ENCODE data around the gene PLA2G6.

The PLA2G6 gene, protein sequence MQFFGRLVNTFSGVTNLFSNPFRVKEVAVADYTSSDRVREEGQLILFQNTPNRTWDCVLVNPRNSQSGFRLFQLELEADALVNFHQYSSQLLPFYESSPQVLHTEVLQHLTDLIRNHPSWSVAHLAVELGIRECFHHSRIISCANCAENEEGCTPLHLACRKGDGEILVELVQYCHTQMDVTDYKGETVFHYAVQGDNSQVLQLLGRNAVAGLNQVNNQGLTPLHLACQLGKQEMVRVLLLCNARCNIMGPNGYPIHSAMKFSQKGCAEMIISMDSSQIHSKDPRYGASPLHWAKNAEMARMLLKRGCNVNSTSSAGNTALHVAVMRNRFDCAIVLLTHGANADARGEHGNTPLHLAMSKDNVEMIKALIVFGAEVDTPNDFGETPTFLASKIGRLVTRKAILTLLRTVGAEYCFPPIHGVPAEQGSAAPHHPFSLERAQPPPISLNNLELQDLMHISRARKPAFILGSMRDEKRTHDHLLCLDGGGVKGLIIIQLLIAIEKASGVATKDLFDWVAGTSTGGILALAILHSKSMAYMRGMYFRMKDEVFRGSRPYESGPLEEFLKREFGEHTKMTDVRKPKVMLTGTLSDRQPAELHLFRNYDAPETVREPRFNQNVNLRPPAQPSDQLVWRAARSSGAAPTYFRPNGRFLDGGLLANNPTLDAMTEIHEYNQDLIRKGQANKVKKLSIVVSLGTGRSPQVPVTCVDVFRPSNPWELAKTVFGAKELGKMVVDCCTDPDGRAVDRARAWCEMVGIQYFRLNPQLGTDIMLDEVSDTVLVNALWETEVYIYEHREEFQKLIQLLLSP

GRCh38 chr22:38181453-38182200 is at the start of gene PLA2G6:
Gene PLA2G6, minus strand, starts transcription at chr22:38181830. Its CDS starts 12,404 bp downstream, at chr22:38169426.
- peak; percentile 97 for DNase-seq

DNA sequence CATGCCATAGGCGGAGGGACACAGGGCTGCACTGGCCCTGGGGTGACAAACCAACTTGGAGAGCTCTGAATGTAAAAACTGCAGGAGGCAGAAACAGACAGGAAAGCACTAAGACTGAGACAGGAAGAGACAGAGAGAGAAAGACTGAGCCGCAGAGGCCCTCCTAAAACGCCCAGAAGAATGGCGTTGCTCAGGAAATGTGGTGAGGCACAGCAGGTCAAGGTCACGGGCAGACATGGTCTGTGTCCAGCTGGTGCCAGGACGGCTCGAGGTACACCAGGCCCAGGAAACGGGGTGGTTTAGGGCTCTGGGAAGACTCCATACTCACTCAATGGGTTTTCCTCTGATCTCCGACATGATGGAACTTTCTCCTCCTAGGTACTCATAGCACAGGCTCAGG is 49.3 kb upstream of the PLA2G6 start:
- DNase-seq = no peak

DNA sequence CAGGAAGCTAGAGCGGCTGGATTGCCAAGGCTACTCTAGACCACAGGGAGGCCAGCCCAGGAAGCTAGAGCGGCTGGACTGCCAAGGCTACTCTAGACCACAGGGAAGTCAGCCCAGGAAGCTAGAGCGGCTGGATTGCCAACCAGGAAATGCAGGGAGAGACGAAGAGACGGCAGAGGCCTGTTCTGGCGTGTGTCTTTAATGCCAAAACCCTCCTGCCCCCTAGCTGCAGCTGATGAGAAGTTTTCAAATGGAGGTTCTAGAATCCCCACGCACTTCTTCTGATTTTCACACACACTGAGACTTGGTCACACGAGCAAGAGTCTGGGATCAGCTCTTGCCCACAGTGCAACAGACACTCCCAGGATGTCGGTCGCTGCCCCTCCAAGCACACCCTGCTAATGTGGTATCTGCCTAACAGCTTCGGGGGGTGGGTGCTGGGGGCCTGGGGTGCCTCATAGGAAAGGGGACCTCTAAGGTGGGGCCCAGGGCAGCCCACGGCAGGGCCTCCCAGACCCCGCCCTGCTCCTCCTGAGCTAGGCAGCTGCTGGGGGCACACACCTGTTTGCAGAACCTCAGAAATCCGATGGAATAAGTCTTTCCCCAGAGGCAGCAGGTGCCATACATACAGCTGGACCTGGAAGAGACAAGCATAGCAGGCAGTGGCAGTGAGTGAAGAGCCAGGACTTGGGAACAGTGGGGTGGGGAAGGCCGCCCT is 48.6 kb upstream of the PLA2G6 start:
- peak; percentile 26 for DNase-seq

GRCh38 chr22:38228873-38229740 is 47.5 kb upstream of the PLA2G6 start:
- peak; percentile 48 for DNase-seq

GRCh38 chr22:38228326-38228872 is 46.8 kb upstream of the PLA2G6 start:
- DNase-seq = peak; percentile 28

DNA sequence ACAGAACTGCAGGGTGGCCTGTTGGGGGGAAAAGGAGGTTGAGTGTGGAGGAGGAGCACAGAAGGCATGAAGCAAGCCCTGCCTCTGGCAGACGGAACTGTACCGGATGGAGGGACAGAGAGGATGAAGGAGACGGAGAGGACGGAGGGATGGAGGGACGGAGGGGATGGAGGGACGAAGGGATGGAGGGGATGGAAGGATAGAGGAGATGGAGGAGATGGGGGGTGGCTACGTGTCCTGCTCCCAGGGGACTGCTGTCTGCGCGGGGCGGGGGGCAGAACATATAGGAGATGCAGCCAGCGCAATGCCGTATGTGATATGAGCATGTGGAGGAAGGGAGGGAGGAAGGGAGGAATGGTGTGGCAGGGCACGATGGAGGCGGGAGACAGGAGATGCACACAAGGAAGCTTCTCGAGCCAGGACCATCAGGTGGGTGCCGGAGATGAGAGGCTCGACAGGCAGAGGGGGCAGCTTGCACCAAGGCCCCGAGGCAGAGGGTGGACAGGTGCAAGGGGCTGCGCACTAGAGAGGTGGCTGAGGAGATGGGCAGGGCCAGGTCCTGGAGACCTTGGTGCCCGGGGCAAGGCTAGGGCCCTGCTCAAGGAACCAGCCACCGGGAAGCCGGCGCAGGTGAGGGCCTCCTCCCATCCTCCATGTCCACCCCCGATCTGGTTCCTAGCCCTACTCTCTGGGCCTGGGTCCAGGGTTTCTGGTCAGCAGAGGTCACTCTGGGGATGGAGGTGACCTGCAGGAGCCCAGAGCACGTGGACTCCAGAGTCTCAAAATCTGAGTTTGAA is 45.4 kb upstream of the PLA2G6 start:
- DNase-seq = no peak

DNA sequence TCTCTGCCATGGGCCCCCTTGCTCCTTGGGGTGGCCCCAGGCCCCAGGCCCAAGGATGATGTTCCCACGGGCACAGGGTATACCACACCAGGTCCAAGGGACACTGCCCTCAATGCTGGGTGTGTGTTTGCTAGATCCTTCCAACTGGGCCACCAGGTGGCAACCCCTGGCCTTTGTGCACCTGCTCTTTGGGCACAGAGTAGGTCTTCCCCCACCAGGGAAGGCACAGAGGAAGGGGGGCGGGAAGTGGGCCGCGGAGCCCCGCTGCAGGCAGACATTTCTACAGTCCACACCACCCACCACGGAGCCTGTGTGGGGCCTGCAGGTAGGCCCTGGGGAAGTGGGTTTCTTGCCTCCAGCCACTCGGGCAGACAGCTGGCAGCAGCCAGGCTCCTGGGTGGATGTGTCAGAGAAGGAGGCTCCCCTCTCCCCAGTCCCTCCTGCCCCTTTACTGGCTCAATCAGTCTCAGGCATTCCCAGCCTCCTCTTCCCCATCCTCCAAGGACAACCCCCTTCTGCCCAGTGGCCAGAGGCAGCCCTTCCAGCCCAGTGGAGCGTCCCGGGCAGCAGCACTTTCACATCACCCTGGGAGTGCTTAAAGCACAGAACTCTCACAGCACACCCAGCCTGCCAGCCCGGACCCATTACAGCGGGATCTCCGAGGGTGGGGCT is 41.8 kb upstream of the PLA2G6 start:
- no peak for DNase-seq

GRCh38 chr22:38222797-38223119 is 41.1 kb upstream of the PLA2G6 start:
- DNase-seq = no peak

GRCh38 chr22:38221908-38222796 is 40.5 kb upstream of the PLA2G6 start:
- DNase-seq = no peak

DNA sequence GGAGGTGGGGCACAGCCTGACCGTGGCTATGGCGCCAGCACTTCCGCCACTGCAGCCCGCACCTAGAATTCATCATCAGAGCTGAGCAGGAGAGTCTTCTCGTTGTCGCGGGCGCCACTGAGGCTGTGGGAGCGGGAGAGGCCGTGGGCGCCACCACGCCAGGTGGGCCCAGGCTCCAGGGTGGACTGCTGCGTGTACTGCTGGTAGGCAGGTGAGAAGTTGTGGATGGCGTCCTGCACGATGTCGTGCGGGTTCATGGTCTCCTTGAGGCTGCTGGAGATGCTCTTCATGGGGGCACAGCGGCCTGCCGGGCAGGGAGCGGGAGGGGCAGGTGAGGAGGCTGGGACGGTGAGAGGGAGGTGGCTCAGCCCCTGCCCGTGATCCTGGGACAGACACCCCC is 39.8 kb upstream of the PLA2G6 start:
- no peak for DNase-seq

GRCh38 chr22:38220653-38221386 is 39.2 kb upstream of the PLA2G6 start:
- DNase-seq = no peak

DNA sequence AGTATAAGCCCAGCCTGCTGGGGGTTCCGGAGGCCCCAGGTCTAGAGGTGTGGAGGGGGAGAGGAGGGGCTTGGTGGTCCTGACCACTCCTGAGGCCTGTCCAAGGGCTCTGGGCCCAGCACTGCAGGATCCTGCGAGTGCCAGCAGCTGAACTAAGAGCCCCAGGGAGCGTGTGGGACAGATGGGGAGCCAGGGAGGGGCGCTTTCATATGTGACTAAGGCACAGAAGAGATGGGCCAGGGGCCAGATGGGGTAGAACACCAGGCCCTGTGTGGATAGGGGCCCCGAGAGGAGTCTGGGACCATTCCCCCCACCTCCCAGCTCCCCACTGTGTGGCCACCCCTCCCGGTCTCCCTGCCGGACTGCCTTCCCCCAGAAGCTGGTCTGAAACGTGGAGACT is 38.5 kb upstream of the PLA2G6 start:
- DNase-seq = no peak

DNA sequence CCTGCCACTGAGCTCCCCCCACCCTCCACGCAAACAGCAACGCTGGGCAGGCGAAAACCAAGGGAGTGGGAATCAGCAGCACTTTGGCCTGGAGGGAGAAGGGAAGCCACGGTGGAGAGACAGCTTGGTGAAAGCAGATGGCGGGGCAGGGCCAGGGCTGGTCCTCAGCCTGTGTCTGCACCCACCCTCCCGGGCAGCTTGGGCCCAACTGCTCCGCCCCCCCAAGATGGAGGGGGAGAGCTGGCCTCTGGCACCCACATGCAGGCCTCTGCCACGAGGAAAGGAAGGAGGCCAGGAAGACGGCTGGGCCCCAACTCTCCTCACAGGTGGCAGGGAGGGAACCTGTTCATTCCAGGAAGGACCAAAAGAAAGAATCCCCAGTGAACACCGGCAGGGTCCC is 38.0 kb upstream of the PLA2G6 start:
- DNase-seq = no peak

GRCh38 chr22:38218661-38219622 is 37.3 kb upstream of the PLA2G6 start:
- DNase-seq = no peak

- DNase-seq = no peak
Observed at GRCh38 chr22:38215156-38216038, 33.8 kb upstream of the PLA2G6 start.
